ENCODE results near the gene DNAH3.

Gene DNAH3

DNA sequence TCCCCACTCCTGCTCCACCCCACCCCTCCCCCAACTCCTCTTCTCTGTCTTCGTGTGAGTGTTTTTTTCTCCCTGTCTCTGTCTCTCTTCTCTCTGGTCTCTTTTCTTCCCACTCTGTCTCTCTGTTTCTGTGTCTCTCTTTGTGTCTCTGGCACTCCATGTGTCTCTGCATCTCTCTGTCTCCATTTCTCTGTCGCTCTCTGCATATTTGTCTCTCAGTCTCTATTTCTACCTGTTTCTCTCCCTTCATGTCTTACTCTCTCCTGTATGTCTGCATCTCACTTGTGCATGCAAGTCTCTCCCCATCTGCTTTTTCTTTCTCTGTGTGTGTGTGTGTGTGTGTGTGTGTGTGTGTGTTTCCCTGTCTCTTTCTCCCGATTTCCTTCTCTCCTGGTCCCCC lies 181.9 kb downstream of the DNAH3 start:
- Histone ChIP-seq H2AFZ (ENCODE audit: low read depth) (no peak overlapping the region), H3K4me2 (no peak overlapping the region), H4K20me1 (ENCODE audit: insufficient read depth) (no peaks in the 10 kb centered on the region), H3K9ac (no peak overlapping the region), H3K79me2 (ENCODE audit: insufficient read depth, low read depth) (no peaks in the 10 kb centered on the region), H3K27ac (no peak overlapping the region), H3K27me3 (ENCODE audit: insufficient read depth, low read depth) (no peaks in the 10 kb centered on the region), H3K4me1 (ENCODE audit: low read depth, poor library complexity, severe bottlenecking) (no peaks in the 10 kb centered on the region), H3K4me3 (IDR thresholded peaks at IDR 0.05; ENCODE audit: insufficient read depth, low read depth, low read length) (no peak overlapping the region), H3K36me3 (ENCODE audit: insufficient read depth) (no peaks in the 10 kb centered on the region)
- TF ChIP-seq, protein P1, sequence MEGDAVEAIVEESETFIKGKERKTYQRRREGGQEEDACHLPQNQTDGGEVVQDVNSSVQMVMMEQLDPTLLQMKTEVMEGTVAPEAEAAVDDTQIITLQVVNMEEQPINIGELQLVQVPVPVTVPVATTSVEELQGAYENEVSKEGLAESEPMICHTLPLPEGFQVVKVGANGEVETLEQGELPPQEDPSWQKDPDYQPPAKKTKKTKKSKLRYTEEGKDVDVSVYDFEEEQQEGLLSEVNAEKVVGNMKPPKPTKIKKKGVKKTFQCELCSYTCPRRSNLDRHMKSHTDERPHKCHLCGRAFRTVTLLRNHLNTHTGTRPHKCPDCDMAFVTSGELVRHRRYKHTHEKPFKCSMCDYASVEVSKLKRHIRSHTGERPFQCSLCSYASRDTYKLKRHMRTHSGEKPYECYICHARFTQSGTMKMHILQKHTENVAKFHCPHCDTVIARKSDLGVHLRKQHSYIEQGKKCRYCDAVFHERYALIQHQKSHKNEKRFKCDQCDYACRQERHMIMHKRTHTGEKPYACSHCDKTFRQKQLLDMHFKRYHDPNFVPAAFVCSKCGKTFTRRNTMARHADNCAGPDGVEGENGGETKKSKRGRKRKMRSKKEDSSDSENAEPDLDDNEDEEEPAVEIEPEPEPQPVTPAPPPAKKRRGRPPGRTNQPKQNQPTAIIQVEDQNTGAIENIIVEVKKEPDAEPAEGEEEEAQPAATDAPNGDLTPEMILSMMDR (conservative IDR thresholded peaks at IDR 0.05; ENCODE audit: low read depth, low read length) = no peak

DNA sequence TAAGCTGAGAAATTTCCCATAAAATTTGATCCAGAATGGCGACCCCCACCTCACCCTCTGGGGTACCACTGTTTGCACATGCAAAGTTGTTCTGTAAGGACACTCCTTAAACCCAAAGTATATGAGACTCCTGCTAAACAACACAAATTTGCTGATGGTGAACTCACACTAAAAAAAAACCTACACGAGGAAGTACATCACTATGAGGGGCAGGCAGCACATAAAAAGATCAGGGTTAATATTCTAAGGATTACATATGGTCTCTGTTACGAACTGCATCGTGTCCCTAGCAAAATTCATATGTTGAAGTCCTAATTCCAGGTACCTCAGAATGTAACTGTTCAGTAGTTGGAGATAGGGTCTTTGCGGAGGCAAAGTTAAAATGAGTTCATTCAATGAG lies 189.7 kb downstream of the DNAH3 start:
- no peaks in the 10 kb centered on the region for H3K4me1 ChIP-seq (ENCODE audit: low read depth, poor library complexity, severe bottlenecking)
- TF ChIP-seq, protein P1 (conservative IDR thresholded peaks at IDR 0.05; ENCODE audit: low read depth, low read length) = no peak
- no peaks in the 10 kb centered on the region for H3K27me3 ChIP-seq (ENCODE audit: insufficient read depth, low read depth)
- H3K79me2 ChIP-seq (ENCODE audit: insufficient read depth, low read depth) = no peaks in the 10 kb centered on the region
- H3K4me3 ChIP-seq (IDR thresholded peaks at IDR 0.05; ENCODE audit: insufficient read depth, low read depth, low read length) = no peak overlapping the region
- no peak overlapping the region for H2AFZ ChIP-seq (ENCODE audit: low read depth)
- H3K4me2 ChIP-seq = no peak overlapping the region
- H4K20me1 ChIP-seq (ENCODE audit: insufficient read depth) = no peaks in the 10 kb centered on the region
- no peak overlapping the region for H3K9ac ChIP-seq
- H3K27ac ChIP-seq = no peak overlapping the region
- no peaks in the 10 kb centered on the region for H3K36me3 ChIP-seq (ENCODE audit: insufficient read depth)

DNA sequence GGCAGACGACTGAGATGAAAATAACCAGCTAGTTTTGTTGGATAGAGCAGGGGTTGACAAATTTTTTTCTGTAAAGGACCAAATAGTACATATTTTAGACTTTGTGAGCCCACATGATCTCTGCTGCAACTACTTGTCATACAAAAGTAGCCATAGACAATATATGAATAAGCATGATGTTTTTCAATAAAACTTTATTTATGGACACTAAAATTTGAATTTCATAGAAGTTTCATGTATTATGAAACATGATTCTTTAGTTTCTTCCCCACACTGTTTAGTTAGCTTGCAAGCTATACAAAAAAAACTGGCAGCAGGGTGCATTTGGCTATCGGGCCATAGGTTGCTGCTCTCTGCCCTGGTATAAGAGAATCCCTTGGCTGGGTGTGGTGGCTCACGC lies 193.5 kb downstream of the DNAH3 start:
- Histone ChIP-seq H3K4me3 (IDR thresholded peaks at IDR 0.05; ENCODE audit: insufficient read depth, low read depth, low read length) (no peak overlapping the region), H3K9ac (no peak overlapping the region), H2AFZ (ENCODE audit: low read depth) (no peak overlapping the region), H3K4me2 (no peak overlapping the region), H3K27ac (no peak overlapping the region), H3K4me1 (ENCODE audit: low read depth, poor library complexity, severe bottlenecking) (no peaks in the 10 kb centered on the region), H3K36me3 (ENCODE audit: insufficient read depth) (no peaks in the 10 kb centered on the region), H3K27me3 (ENCODE audit: insufficient read depth, low read depth) (no peaks in the 10 kb centered on the region), H4K20me1 (ENCODE audit: insufficient read depth) (no peaks in the 10 kb centered on the region), H3K79me2 (ENCODE audit: insufficient read depth, low read depth) (no peaks in the 10 kb centered on the region)
- TF ChIP-seq, protein P1 (conservative IDR thresholded peaks at IDR 0.05; ENCODE audit: low read depth, low read length) = no peak

DNA sequence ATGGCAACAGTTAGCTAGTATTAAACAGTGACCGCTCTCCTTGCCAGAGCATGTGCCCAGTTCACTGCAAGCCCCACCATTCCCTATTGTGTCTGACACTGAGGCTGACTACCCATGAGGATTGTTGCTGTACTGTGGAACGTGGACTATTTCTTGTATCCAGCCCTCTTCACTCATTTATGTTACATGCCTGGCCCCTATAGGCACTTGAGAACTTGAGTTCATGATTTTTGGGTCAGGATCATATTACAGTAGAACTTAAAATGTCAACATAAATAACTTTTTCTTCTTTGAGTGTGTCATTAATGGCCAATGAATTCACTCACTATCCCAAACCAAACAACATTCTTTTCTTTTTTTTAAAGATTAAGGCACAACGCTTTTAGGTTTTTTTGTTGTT lies 194.3 kb downstream of the DNAH3 start:
- H3K27ac ChIP-seq = no peak overlapping the region
- H3K4me3 ChIP-seq (IDR thresholded peaks at IDR 0.05; ENCODE audit: insufficient read depth, low read depth, low read length) = no peak overlapping the region
- H4K20me1 ChIP-seq (ENCODE audit: insufficient read depth) = no peaks in the 10 kb centered on the region
- no peaks in the 10 kb centered on the region for H3K4me1 ChIP-seq (ENCODE audit: low read depth, poor library complexity, severe bottlenecking)
- no peaks in the 10 kb centered on the region for H3K36me3 ChIP-seq (ENCODE audit: insufficient read depth)
- H3K9ac ChIP-seq = no peak overlapping the region
- H3K27me3 ChIP-seq (ENCODE audit: insufficient read depth, low read depth) = no peaks in the 10 kb centered on the region
- TF ChIP-seq, protein P1 (conservative IDR thresholded peaks at IDR 0.05; ENCODE audit: low read depth, low read length) = no peak
- no peak overlapping the region for H3K4me2 ChIP-seq
- no peak overlapping the region for H2AFZ ChIP-seq (ENCODE audit: low read depth)
- H3K79me2 ChIP-seq (ENCODE audit: insufficient read depth, low read depth) = no peaks in the 10 kb centered on the region

DNA sequence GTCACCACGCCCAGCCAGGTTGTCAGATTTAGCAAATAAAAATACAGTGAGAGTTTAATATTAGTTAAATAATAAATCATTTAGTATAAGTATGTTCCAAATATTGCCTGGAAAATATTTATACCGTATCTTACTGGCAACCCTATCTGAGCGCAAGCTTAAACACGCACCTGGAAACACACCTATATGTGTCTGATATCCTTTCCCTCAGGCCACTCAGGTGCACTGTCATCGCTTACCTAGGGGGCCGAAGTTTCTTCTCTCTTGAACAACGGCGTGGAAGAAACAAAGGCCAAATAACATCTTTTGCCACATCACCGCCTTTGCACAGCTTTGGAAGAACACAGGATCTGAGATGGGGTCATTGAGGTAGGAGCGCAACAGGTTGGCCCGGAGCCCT lies 196.1 kb downstream of the DNAH3 start:
- no peak overlapping the region for H3K4me3 ChIP-seq (IDR thresholded peaks at IDR 0.05; ENCODE audit: insufficient read depth, low read depth, low read length)
- no peaks in the 10 kb centered on the region for H3K4me1 ChIP-seq (ENCODE audit: low read depth, poor library complexity, severe bottlenecking)
- no peaks in the 10 kb centered on the region for H3K36me3 ChIP-seq (ENCODE audit: insufficient read depth)
- H3K79me2 ChIP-seq (ENCODE audit: insufficient read depth, low read depth) = no peaks in the 10 kb centered on the region
- H3K27ac ChIP-seq = no peak overlapping the region
- H4K20me1 ChIP-seq (ENCODE audit: insufficient read depth) = no peaks in the 10 kb centered on the region
- H2AFZ ChIP-seq (ENCODE audit: low read depth) = no peak overlapping the region
- TF ChIP-seq, protein P1 (conservative IDR thresholded peaks at IDR 0.05; ENCODE audit: low read depth, low read length) = no peak
- H3K4me2 ChIP-seq = no peak overlapping the region
- no peak overlapping the region for H3K9ac ChIP-seq
- no peaks in the 10 kb centered on the region for H3K27me3 ChIP-seq (ENCODE audit: insufficient read depth, low read depth)
